ENCODE results near the gene RTCA.
"Not testable (repeated sequence)": the region's sequence is repeated elsewhere in the genome, so short reads cannot be mapped to it uniquely, and the experiment has no call there.

RTCA gene

GRCh38 chr1:100332331-100332730 lies 66.3 kb downstream of the RTCA start:
- TF ChIP-seq CTCF (conservative IDR thresholded peaks at IDR 0.05; ENCODE audit: low read depth, low read length), result no peak
- no peak for DNase-seq (ENCODE audit: low read depth)
- H3K4me3 ChIP-seq (ENCODE audit: low read depth, low read length), result no peak overlapping the region

- DNase-seq (ENCODE audit: low read depth), result no peak
- no peak overlapping the region for H3K4me3 ChIP-seq (ENCODE audit: low read depth, low read length)
- no peak for TF ChIP-seq CTCF (conservative IDR thresholded peaks at IDR 0.05; ENCODE audit: low read depth, low read length)
Observed at GRCh38 chr1:100335436-100335835, 69.4 kb downstream of the RTCA start.

GRCh38 chr1:100337878-100338277 lies 71.9 kb downstream of the RTCA start:
- not testable (repeated sequence) for DNase-seq (ENCODE audit: low read depth); H3K4me3 ChIP-seq (ENCODE audit: low read depth, low read length)

GRCh38 chr1:100339735-100340134 lies 73.7 kb downstream of the RTCA start:
- H3K4me3 ChIP-seq (ENCODE audit: low read depth, low read length), result not testable (repeated sequence)

GRCh38 chr1:100340494-100340893 lies 74.5 kb downstream of the RTCA start:
- no peak for TF ChIP-seq CTCF (conservative IDR thresholded peaks at IDR 0.05; ENCODE audit: low read depth, low read length)
- no peak overlapping the region for H3K4me3 ChIP-seq (ENCODE audit: low read depth, low read length)
- DNase-seq (ENCODE audit: low read depth), result no peak

More at GRCh38 chr1:100339735-100340134, 73.7 kb downstream of the RTCA start:
- not testable (repeated sequence) for DNase-seq (ENCODE audit: low read depth)

GRCh38 chr1:100342348-100342747 lies 76.3 kb downstream of the RTCA start:
- no peak for DNase-seq (ENCODE audit: low read depth)
- no peak overlapping the region for H3K4me3 ChIP-seq (ENCODE audit: low read depth, low read length)
- no peak for TF ChIP-seq CTCF (conservative IDR thresholded peaks at IDR 0.05; ENCODE audit: low read depth, low read length)
